CD8-positive, alpha-beta memory T cell (primary cell): Measurements from ENCODE around the gene KRTAP10-11. TPM values are rescaled to one million over a fixed set of nuclear protein-coding genes. Genes with fewer than 3 reads are reported as not detected.

Experiments used
- CTCF ChIA-PET: fragments of 350-600 bp; sonication (Branson Sonifier 250); formaldehyde crosslinking; loops from one replicate; lab custom pipeline; 2021; ENCODE audit warnings: antibody characterized with exemption; lab: Charles Lee
- POLR2A ChIA-PET: fragments of 350-600 bp; sonication (Branson Sonifier 250); formaldehyde crosslinking; loops from one replicate; lab custom pipeline; 2021; ENCODE audit warnings: antibody characterized with exemption; lab: Charles Lee
- DNase-seq, 5 donors: peaks; one replicate each; pipeline versions ENCODE4 v3.0.0 to v3.0.0-alpha.2; 2020 to 2022; ENCODE audit warnings: mixed read lengths in 1 of 5
- H3K27ac ChIP-seq: one replicate; pipeline ENCODE4 v1.7.0; 2013; ENCODE audit warnings: low read depth, mild to moderate bottlenecking, low read length, moderate library complexity
- H3K27me3 ChIP-seq: 2 replicates; pipeline ENCODE4 v1.7.0; 2013; ENCODE audit warnings: low read length, mild to moderate bottlenecking; ENCODE audit not compliant: insufficient read depth, poor library complexity, severe bottlenecking
- H3K36me3 ChIP-seq: 2 replicates; pipeline ENCODE4 v1.7.0; 2013; ENCODE audit warnings: mild to moderate bottlenecking, low read length, moderate library complexity; ENCODE audit not compliant: insufficient read depth
- H3K4me1 ChIP-seq: 2 replicates; pipeline ENCODE4 v1.7.0; 2013; ENCODE audit warnings: mild to moderate bottlenecking, low read length, moderate library complexity; ENCODE audit not compliant: insufficient read depth
- H3K4me3 ChIP-seq: 2 replicates; pipeline ENCODE4 v1.7.0; 2013; ENCODE audit warnings: mild to moderate bottlenecking, low read length
- H3K9me3 ChIP-seq: 2 replicates; pipeline ENCODE4 v1.7.0; 2013; ENCODE audit warnings: mild to moderate bottlenecking, low read length
- H3K27ac Mint-ChIP-seq, 8 donors: one replicate each; pipeline ENCODE4 v1.8.0; 2020 to 2021; ENCODE audit warnings: mixed read lengths in 8 of 8, mild to moderate bottlenecking in 6 of 8, inconsistent platforms in 3 of 8, moderate library complexity in 3 of 8
- H3K27me3 Mint-ChIP-seq, 2 donors: one replicate each; pipeline ENCODE4 v1.8.0; 2020 to 2021; ENCODE audit warnings: mixed read lengths in 2 of 2, mild to moderate bottlenecking in 1 of 2, moderate library complexity in 1 of 2
- H3K36me3 Mint-ChIP-seq, 3 donors: one replicate each; pipeline ENCODE4 v1.8.0; 2020 to 2021; ENCODE audit warnings: mixed read lengths in 3 of 3, inconsistent platforms in 1 of 3, mild to moderate bottlenecking in 1 of 3
- H3K4me1 Mint-ChIP-seq, 3 donors: one replicate each; pipeline ENCODE4 v1.8.0; 2020 to 2021; ENCODE audit warnings: mixed read lengths in 3 of 3, inconsistent platforms in 1 of 3, mild to moderate bottlenecking in 1 of 3
- H3K4me3 Mint-ChIP-seq, 7 donors: one replicate each; pipeline ENCODE4 v1.8.0; 2020 to 2021; ENCODE audit warnings: mixed read lengths in 7 of 7, mild to moderate bottlenecking in 6 of 7, moderate library complexity in 4 of 7, inconsistent platforms in 2 of 7
- H3K9me3 Mint-ChIP-seq, 5 donors: one replicate each; pipeline ENCODE4 v1.8.0; 2020 to 2022; ENCODE audit warnings: mixed read lengths in 5 of 5, mild to moderate bottlenecking in 3 of 5, moderate library complexity in 2 of 5, inconsistent platforms in 1 of 5
- polyA plus RNA-seq: library from polyadenylated mRNA; unstranded; fragments of 300-500 nt; fragmentation: Illumina TruSeq; gene quantifications from one replicate; pipeline ENCODE4 v1.2.3, GENCODE V29; 2021
- total RNA-seq, 2 experiments: library from RNA; stranded (reverse); gene quantifications; one replicate each; pipeline ENCODE4 v1.2.3, GENCODE V29; 2021

Gene KRTAP10-11
- total and polyA plus RNA-seq, 3 experiments from 2014 or later, result not detected

GRCh38 chr21:44617071-44617501, 29.1 kb upstream of the KRTAP10-11 start:
- Histone ChIP-seq H3K27me3 (no peaks in the 10 kb centered on the region), H3K27ac (no peak overlapping the region), H3K36me3 (no peaks in the 10 kb centered on the region), H3K9me3 (no peaks in the 10 kb centered on the region), H3K4me3 (no peak overlapping the region), H3K4me1 (peaks cover 47% of the 10 kb centered on the region)
- no peak for DNase-seq
- Mint-ChIP-seq H3K27me3 (peaks cover 0 to 2% of the 10 kb centered on the region in 2 donors), H3K27ac (peak overlapping the region in 5 of 8 donors; percentile 33 to 83 (median 39)), H3K36me3 (peaks cover 10 to 25% (median 17%) of the 10 kb centered on the region in 3 donors), H3K4me3 (peak overlapping the region in 2 of 7 donors; percentile 20 to 78), H3K9me3 (peaks cover 18 to 27% (median 24%) of the 10 kb centered on the region in 5 donors), H3K4me1 (peaks cover 42 to 59% (median 54%) of the 10 kb centered on the region in 3 donors)
- CTCF ChIA-PET, result interaction anchor here (3.1 kb wide), 1 partner anchor 107 kb away, joined by 14 read pairs; no protein-coding TSS in a partner anchor
- POLR2A ChIA-PET, result no interaction called here

GRCh38 chr21:44618504-44618903, 27.7 kb upstream of the KRTAP10-11 start:
- peak overlapping the region; percentile 5 for H3K4me3 ChIP-seq
- H3K4me1 Mint-ChIP-seq, result peaks cover 44 to 62% (median 54%) of the 10 kb centered on the region in 3 donors
- H3K27me3 ChIP-seq, result no peaks in the 10 kb centered on the region
- peaks cover 12 to 36% (median 19%) of the 10 kb centered on the region in 3 donors for H3K36me3 Mint-ChIP-seq
- peaks cover 25 to 37% (median 33%) of the 10 kb centered on the region in 5 donors for H3K9me3 Mint-ChIP-seq
- peaks cover 47% of the 10 kb centered on the region for H3K4me1 ChIP-seq
- H3K27me3 Mint-ChIP-seq, result peaks cover 0 to 2% of the 10 kb centered on the region in 2 donors
- CTCF ChIA-PET, result interaction anchor here (0.7 to 3.1 kb wide), 10 partner anchors 12 to 175 kb away, joined by 3 to 14 read pairs (median 4); partner anchors contain the start of genes KRTAP10-10, KRTAP10-5 and KRTAP12-3
- peak overlapping the region; percentile 70 to 95 (median 91) for H3K27ac Mint-ChIP-seq
- DNase-seq, result no peak
- H3K9me3 ChIP-seq, result peaks cover 6% of the 10 kb centered on the region
- no peaks in the 10 kb centered on the region for H3K36me3 ChIP-seq
- H3K27ac ChIP-seq, result peak overlapping the region; percentile 57
- H3K4me3 Mint-ChIP-seq, result peak overlapping the region; percentile 16 to 86 (median 73)
- POLR2A ChIA-PET, result interaction anchor here (0.6 to 1.9 kb wide), 3 partner anchors 35 to 137 kb away, joined by 4 to 23 read pairs (median 4); partner anchors contain the start of gene KRTAP12-3

GRCh38 chr21:44618909-44619308, 27.3 kb upstream of the KRTAP10-11 start:
- ChIA-PET CTCF (interaction anchor here (0.7 to 3.1 kb wide), 10 partner anchors 11 to 175 kb away, joined by 3 to 14 read pairs (median 4); partner anchors contain the start of genes KRTAP10-10, KRTAP10-5 and KRTAP12-3), POLR2A (interaction anchor here (1.2 to 1.9 kb wide), 2 partner anchors 35 to 39 kb away, joined by 4 to 23 read pairs; partner anchors contain the start of gene KRTAP12-3)
- DNase-seq, result peak; percentile 20 to 81 (median 70)
- Mint-ChIP-seq H3K27ac (peak overlapping the region; percentile 70 to 95 (median 91)), H3K27me3 (peaks cover 0 to 2% of the 10 kb centered on the region in 2 donors), H3K4me3 (peak overlapping the region; percentile 16 to 86 (median 73)), H3K36me3 (peaks cover 13 to 40% (median 21%) of the 10 kb centered on the region in 3 donors), H3K4me1 (peaks cover 45 to 64% (median 54%) of the 10 kb centered on the region in 3 donors), H3K9me3 (peaks cover 29 to 41% (median 37%) of the 10 kb centered on the region in 5 donors)
- Histone ChIP-seq H3K4me3 (peak overlapping the region; percentile 5), H3K27me3 (no peaks in the 10 kb centered on the region), H3K9me3 (peaks cover 7% of the 10 kb centered on the region), H3K36me3 (no peaks in the 10 kb centered on the region), H3K27ac (peak overlapping the region; percentile 57), H3K4me1 (peaks cover 47% of the 10 kb centered on the region)

GRCh38 chr21:44619886-44620285, 26.3 kb upstream of the KRTAP10-11 start:
- H3K36me3 Mint-ChIP-seq, result peaks cover 15 to 48% (median 21%) of the 10 kb centered on the region in 3 donors
- ChIA-PET POLR2A (interaction anchor here (1.9 kb wide), 1 partner anchor 38 kb away, joined by 23 read pairs; the partner anchor contains the start of gene KRTAP12-3), CTCF (interaction anchor here (1.3 to 3.1 kb wide), 5 partner anchors 18 to 110 kb away, joined by 3 to 14 read pairs (median 5); partner anchors contain the start of genes KRTAP10-10 and KRTAP12-3)
- H3K4me1 Mint-ChIP-seq, result peaks cover 47 to 60% (median 56%) of the 10 kb centered on the region in 3 donors
- Histone ChIP-seq H3K4me1 (peaks cover 47% of the 10 kb centered on the region), H3K27me3 (no peaks in the 10 kb centered on the region), H3K4me3 (no peak overlapping the region), H3K36me3 (no peaks in the 10 kb centered on the region), H3K27ac (no peak overlapping the region), H3K9me3 (peaks cover 7% of the 10 kb centered on the region)
- no peaks in the 10 kb centered on the region for H3K27me3 Mint-ChIP-seq
- H3K27ac Mint-ChIP-seq, result peak overlapping the region in 7 of 8 donors; percentile 44 to 95 (median 91)
- no peak for DNase-seq
- H3K9me3 Mint-ChIP-seq, result peaks cover 30 to 49% (median 45%) of the 10 kb centered on the region in 5 donors
- H3K4me3 Mint-ChIP-seq, result peak overlapping the region in 3 of 7 donors; percentile 18 to 44 (median 20)

GRCh38 chr21:44623575-44623974, 22.6 kb upstream of the KRTAP10-11 start:
- H3K36me3 Mint-ChIP-seq, result peaks cover 13 to 48% (median 21%) of the 10 kb centered on the region in 3 donors

GRCh38 chr21:44625756-44626155, 20.5 kb upstream of the KRTAP10-11 start:
- Histone ChIP-seq H3K36me3 (no peaks in the 10 kb centered on the region), H3K9me3 (peaks cover 7% of the 10 kb centered on the region), H3K4me1 (peaks cover 30% of the 10 kb centered on the region), H3K4me3 (no peak overlapping the region), H3K27ac (no peak overlapping the region), H3K27me3 (no peaks in the 10 kb centered on the region)
- POLR2A ChIA-PET, result no interaction called here
- Mint-ChIP-seq H3K4me3 (peak overlapping the region in 2 of 7 donors; percentile 34 to 54), H3K27ac (peak overlapping the region in 3 of 8 donors; percentile 66 to 85 (median 72)), H3K36me3 (peaks cover 5 to 39% (median 13%) of the 10 kb centered on the region in 3 donors), H3K4me1 (peaks cover 40 to 53% (median 41%) of the 10 kb centered on the region in 3 donors), H3K27me3 (no peaks in the 10 kb centered on the region), H3K9me3 (peaks cover 18 to 43% (median 36%) of the 10 kb centered on the region in 5 donors)
- CTCF ChIA-PET, result interaction anchor here (0.9 to 2.1 kb wide), 3 partner anchors 32 to 115 kb away, joined by 3 to 7 read pairs (median 3); partner anchors contain the start of gene KRTAP12-3
- no peak for DNase-seq

More at GRCh38 chr21:44623575-44623974, 22.6 kb upstream of the KRTAP10-11 start:
- Histone ChIP-seq H3K27me3 (no peaks in the 10 kb centered on the region), H3K36me3 (no peaks in the 10 kb centered on the region), H3K27ac (no peak overlapping the region), H3K4me3 (no peak overlapping the region), H3K9me3 (peaks cover 7% of the 10 kb centered on the region), H3K4me1 (peaks cover 27% of the 10 kb centered on the region)
- peaks cover 44 to 52% (median 47%) of the 10 kb centered on the region in 3 donors for H3K4me1 Mint-ChIP-seq
- ChIA-PET CTCF (no interaction called here), POLR2A (no interaction called here)
- H3K4me3 Mint-ChIP-seq, result peak overlapping the region in 1 of 7 donors; percentile 32
- no peak for DNase-seq
- no peaks in the 10 kb centered on the region for H3K27me3 Mint-ChIP-seq
- H3K9me3 Mint-ChIP-seq, result peaks cover 30 to 49% (median 45%) of the 10 kb centered on the region in 5 donors
- peak overlapping the region in 1 of 8 donors; percentile 12 for H3K27ac Mint-ChIP-seq

GRCh38 chr21:44626262-44626661, 20.0 kb upstream of the KRTAP10-11 start:
- H3K36me3 Mint-ChIP-seq, result peaks cover 7 to 42% (median 15%) of the 10 kb centered on the region in 3 donors
- no peaks in the 10 kb centered on the region for H3K27me3 ChIP-seq
- H3K36me3 ChIP-seq, result no peaks in the 10 kb centered on the region
- peaks cover 30% of the 10 kb centered on the region for H3K4me1 ChIP-seq
- no peak overlapping the region for H3K4me3 ChIP-seq
- H3K27me3 Mint-ChIP-seq, result no peaks in the 10 kb centered on the region
- CTCF ChIA-PET, result interaction anchor here (0.9 to 2.1 kb wide), 3 partner anchors 31 to 116 kb away, joined by 3 to 7 read pairs (median 3); partner anchors contain the start of gene KRTAP12-3
- peak overlapping the region in 6 of 7 donors; percentile 10 to 72 (median 55) for H3K4me3 Mint-ChIP-seq
- H3K27ac ChIP-seq, result no peak overlapping the region
- peak overlapping the region in 6 of 8 donors; percentile 54 to 85 (median 78) for H3K27ac Mint-ChIP-seq
- POLR2A ChIA-PET, result no interaction called here
- DNase-seq, result peak in 2 of 5 donors; percentile 13 to 47
- H3K4me1 Mint-ChIP-seq, result peaks cover 44 to 58% (median 46%) of the 10 kb centered on the region in 3 donors
- H3K9me3 Mint-ChIP-seq, result peaks cover 20 to 44% (median 40%) of the 10 kb centered on the region in 5 donors
- H3K9me3 ChIP-seq, result peaks cover 7% of the 10 kb centered on the region
